IMR-90 (cell line): Measurements from ENCODE around the gene KRTAP5-7. TPM values are rescaled to one million over a fixed set of nuclear protein-coding genes. Genes with fewer than 3 reads are reported as not detected.

Experiments used
- ATAC-seq: fragments of 200-7000 bp; cut with Tn5 transposase; 2 replicates; pipeline ENCODE4 v1.9.1; 2020; ENCODE audit warnings: low read depth, mild to moderate bottlenecking, moderate library complexity
- BruUV-seq: library from RNA; stranded (reverse); fragments of 400-500 nt; replicated peaks from 2 replicates; lab custom pipeline; 2021; lab: Mats Ljungman, UMichigan
- CTCF ChIA-PET: fragments of 300-600 bp; formaldehyde crosslinking; extraction: SDS; loops from one replicate; lab custom pipeline; 2021; ENCODE audit warnings: antibody characterized with exemption; lab: Yijun Ruan, JAX
- POLR2A ChIA-PET: fragments of 300-600 bp; sonication (Branson Sonifier 250); formaldehyde crosslinking; loops from one replicate; lab custom pipeline; 2022; ENCODE audit warnings: antibody characterized with exemption; ENCODE audit not compliant: unreplicated experiment; lab: Charles Lee
- DNase-seq: peaks from one replicate; pipeline ENCODE4 v3.0.0; 2013
- H2AFZ ChIP-seq: replicated peaks from 2 replicates; pipeline ENCODE3; 2013; ENCODE audit warnings: low read length, mild to moderate bottlenecking; ENCODE audit not compliant: poor library complexity
- H2AK5ac ChIP-seq: 2 replicates; pipeline ENCODE4 v1.6.1; 2013; ENCODE audit warnings: low read depth, low read length, inconsistent platforms
- H2AK9ac ChIP-seq: replicated peaks from 2 replicates; pipeline ENCODE3; 2013; ENCODE audit warnings: mild to moderate bottlenecking, low read depth, low read length, moderate library complexity; ENCODE audit not compliant: poor library complexity
- H2BK120ac ChIP-seq: 2 replicates; pipeline ENCODE4 v1.6.1; 2013; ENCODE audit warnings: low read depth, low read length, inconsistent platforms
- H2BK15ac ChIP-seq: 3 replicates; pipeline ENCODE4 v1.6.1; 2013; ENCODE audit warnings: low read depth, low read length, inconsistent platforms
- H2BK20ac ChIP-seq: 2 replicates; pipeline ENCODE4 v1.6.1; 2013; ENCODE audit warnings: low read depth, mild to moderate bottlenecking, inconsistent platforms, low read length, moderate library complexity
- H2BK5ac ChIP-seq: 2 replicates; pipeline ENCODE4 v1.6.1; 2013; ENCODE audit warnings: mild to moderate bottlenecking, low read depth, low read length, inconsistent platforms; ENCODE audit not compliant: poor library complexity, severe bottlenecking
- H3K14ac ChIP-seq: replicated peaks from 2 replicates; pipeline ENCODE4 v1.6.1; 2013; ENCODE audit warnings: low read depth, low read length, inconsistent platforms
- H3K18ac ChIP-seq: 2 replicates; pipeline ENCODE4 v1.6.1; 2013; ENCODE audit warnings: low read depth, low read length, control low read depth
- H3K23ac ChIP-seq: 2 replicates; pipeline ENCODE4 v1.6.1; 2013; ENCODE audit warnings: low read depth, low read length, inconsistent platforms
- H3K27ac ChIP-seq: 2 replicates; pipeline ENCODE4 v1.5.1; 2013; ENCODE audit warnings: mild to moderate bottlenecking, control low read depth, low read length; ENCODE audit not compliant: insufficient read depth
- H3K27me3 ChIP-seq: 2 replicates; pipeline ENCODE4 v1.6.1; 2013; ENCODE audit warnings: low read length; ENCODE audit not compliant: control insufficient read depth, insufficient read depth
- H3K36me3 ChIP-seq: 2 replicates; pipeline ENCODE4 v1.6.1; 2013; ENCODE audit warnings: low read length, mixed read lengths; ENCODE audit not compliant: control insufficient read depth, insufficient read depth
- H3K4ac ChIP-seq: 2 replicates; pipeline ENCODE4 v1.6.1; 2013; ENCODE audit warnings: low read depth, low read length, inconsistent platforms
- H3K4me1 ChIP-seq: 2 replicates; pipeline ENCODE4 v1.6.1; 2013; ENCODE audit warnings: low read length, mixed read lengths; ENCODE audit not compliant: control insufficient read depth, insufficient read depth
- H3K4me2 ChIP-seq: 2 replicates; pipeline ENCODE4 v1.6.1; 2013; ENCODE audit warnings: low read depth, mild to moderate bottlenecking, control low read depth, low read length, moderate library complexity
- H3K4me3 ChIP-seq: 2 replicates; pipeline ENCODE4 v1.5.1; 2013; ENCODE audit warnings: low read depth, mild to moderate bottlenecking, control low read depth, low read length, moderate library complexity; ENCODE audit not compliant: insufficient read depth
- H3K56ac ChIP-seq: 2 replicates; pipeline ENCODE4 v1.6.1; 2013; ENCODE audit warnings: low read length, inconsistent platforms; ENCODE audit not compliant: insufficient read depth; ENCODE audit errors: extremely low read depth
- H3K79me1 ChIP-seq, 2 experiments: 2 replicates each; pipeline ENCODE4 v1.6.1; 2013; ENCODE audit warnings: low read length in 2 of 2, inconsistent platforms in 1 of 2, low read depth in 1 of 2
- H3K9ac ChIP-seq: 2 replicates; pipeline ENCODE4 v1.6.1; 2013; ENCODE audit warnings: low read depth, low read length, control low read depth
- H3K9me1 ChIP-seq: 2 replicates; pipeline ENCODE4 v1.6.1; 2013; ENCODE audit warnings: low read length, inconsistent platforms; ENCODE audit not compliant: insufficient read depth
- H3K9me3 ChIP-seq: 2 replicates; pipeline ENCODE4 v1.6.1; 2013; ENCODE audit warnings: low read length; ENCODE audit not compliant: control insufficient read depth, insufficient read depth
- H4K20me1 ChIP-seq: 2 replicates; pipeline ENCODE4 v1.6.1; 2013; ENCODE audit warnings: low read length, inconsistent platforms; ENCODE audit not compliant: insufficient read depth
- H4K5ac ChIP-seq: 2 replicates; pipeline ENCODE4 v1.6.1; 2013; ENCODE audit warnings: mild to moderate bottlenecking, low read depth, low read length, control low read depth
- H4K8ac ChIP-seq, 2 experiments: 2 replicates each; pipeline ENCODE4 v1.6.1; 2013; ENCODE audit warnings: low read depth in 2 of 2, low read length in 2 of 2, control low read depth in 1 of 2, inconsistent platforms in 1 of 2
- H4K91ac ChIP-seq: 2 replicates; pipeline ENCODE4 v1.6.1; 2013; ENCODE audit warnings: low read depth, low read length, inconsistent platforms; ENCODE audit not compliant: insufficient read depth
- CEBPB ChIP-seq: IDR thresholded peaks from 2 replicates; pipeline ENCODE4 v1.6.1; 2012; ENCODE audit warnings: low read depth, low read length, improper control_type of control experiment
- CHD1 ChIP-seq: IDR thresholded peaks from 2 replicates; pipeline ENCODE4 v1.6.1; 2012; ENCODE audit warnings: low read depth, low read length, improper control_type of control experiment
- FOS ChIP-seq: fragments of 150-350 bp; IDR thresholded peaks from 2 replicates; pipeline ENCODE4 v1.6.1; 2016; ENCODE audit warnings: low read depth, low read length
- MAFK ChIP-seq: IDR thresholded peaks from 2 replicates; pipeline ENCODE4 v1.6.1; 2012; ENCODE audit warnings: low read depth, low read length, improper control_type of control experiment
- MAZ ChIP-seq: IDR thresholded peaks from 2 replicates; pipeline ENCODE4 v1.6.1; 2012; ENCODE audit warnings: low read depth, mild to moderate bottlenecking, low read length, improper control_type of control experiment, moderate library complexity, borderline replicate concordance
- MXI1 ChIP-seq: IDR thresholded peaks from 2 replicates; pipeline ENCODE4 v1.6.1; 2012; ENCODE audit warnings: low read depth, mild to moderate bottlenecking, low read length, moderate library complexity, borderline replicate concordance
- NFE2L2 ChIP-seq: fragments of 150-350 bp; IDR thresholded peaks from 2 replicates; pipeline ENCODE4 v1.6.1; 2016; ENCODE audit warnings: low read depth, mild to moderate bottlenecking, low read length
- POLR2A ChIP-seq: IDR thresholded peaks from 2 replicates; pipeline ENCODE4 v1.6.1; 2012; ENCODE audit warnings: mild to moderate bottlenecking, low read depth, low read length
- RAD21 ChIP-seq: IDR thresholded peaks from 2 replicates; pipeline ENCODE4 v1.6.1; 2012; ENCODE audit warnings: low read length, improper control_type of control experiment
- RCOR1 ChIP-seq: IDR thresholded peaks from 2 replicates; pipeline ENCODE4 v1.6.1; 2012; ENCODE audit warnings: mild to moderate bottlenecking, low read length, improper control_type of control experiment; ENCODE audit not compliant: insufficient replicate concordance
- RFX5 ChIP-seq: IDR thresholded peaks from 2 replicates; pipeline ENCODE4 v1.8.0; 2012; ENCODE audit warnings: low read depth, mild to moderate bottlenecking, low read length, moderate library complexity
- SMC3 ChIP-seq: fragments of 150-350 bp; IDR thresholded peaks from 2 replicates; pipeline ENCODE4 v1.6.1; 2016; ENCODE audit warnings: low read depth, mild to moderate bottlenecking, antibody characterized with exemption, low read length, moderate library complexity
- WGBS, 2 experiments: methylation state at CpG; one replicate each; pipeline versions ENCODE4 v1.1.5 to v1.1.7; 2013; ENCODE audit warnings: missing lambda C conversion rate in 2 of 2; ENCODE audit not compliant: insufficient read length in 1 of 2; ENCODE audit errors: extremely low coverage in 2 of 2; 5-methylcytosine and 5-hydroxymethylcytosine counted together
- dilution Hi-C: fragments of 300-500 bp; cut with HindIII; formaldehyde crosslinking; loops from one replicate; pipeline ENCODE4 v1.14.3; 2018; ENCODE audit warnings: low sequenced_read_pairs; ENCODE audit not compliant: unreplicated experiment
- in situ Hi-C: fragments of 300-500 bp; cut with MboI; formaldehyde crosslinking; loops from 3 replicates; pipeline ENCODE4 v1.14.3; 2019; ENCODE audit warnings: low sequenced_read_pairs, inconsistent platforms, mixed read lengths
- intact Hi-C: fragments of 100-400 bp; cut with micrococcal nuclease; formaldehyde crosslinking; loops from 2 replicates; pipeline ENCODE4 v1.10.0; 2022
- polyA plus RNA-seq, 3 experiments: library from polyadenylated mRNA; depleted of rRNA; stranded (reverse); fragments of >200 nt; gene quantifications; 2 replicates each; pipeline ENCODE4 v1.2.3, GENCODE V29; 2012; ENCODE audit warnings: low replicate concordance in 1 of 3
- total RNA-seq: library from RNA; depleted of rRNA; stranded (reverse); fragments of >200 nt; gene quantifications from 2 replicates; pipeline ENCODE4 v1.2.3, GENCODE V29; 2012
- TF ChIP-seq, protein P1 (sequence below): conservative IDR thresholded peaks from 2 replicates; pipeline ENCODE4 v1.5.1; 2012; ENCODE audit warnings: mild to moderate bottlenecking, low read depth, low read length, improper control_type of control experiment
- TF ChIP-seq, protein P2 (sequence below): fragments of 150-350 bp; IDR thresholded peaks from 2 replicates; pipeline ENCODE4 v1.6.1; 2017; ENCODE audit warnings: mild to moderate bottlenecking, antibody characterized with exemption, low read length, low read depth
- TF ChIP-seq, protein P3 (sequence below): fragments of 150-350 bp; IDR thresholded peaks from 2 replicates; pipeline ENCODE4 v1.6.1; 2016; ENCODE audit warnings: low read depth, mild to moderate bottlenecking, low read length, moderate library complexity, borderline replicate concordance

The KRTAP5-7 gene
- total and polyA plus RNA-seq, 2 of the 4 experiments (the other 2 are of a cell fraction), result not detected

DNA sequence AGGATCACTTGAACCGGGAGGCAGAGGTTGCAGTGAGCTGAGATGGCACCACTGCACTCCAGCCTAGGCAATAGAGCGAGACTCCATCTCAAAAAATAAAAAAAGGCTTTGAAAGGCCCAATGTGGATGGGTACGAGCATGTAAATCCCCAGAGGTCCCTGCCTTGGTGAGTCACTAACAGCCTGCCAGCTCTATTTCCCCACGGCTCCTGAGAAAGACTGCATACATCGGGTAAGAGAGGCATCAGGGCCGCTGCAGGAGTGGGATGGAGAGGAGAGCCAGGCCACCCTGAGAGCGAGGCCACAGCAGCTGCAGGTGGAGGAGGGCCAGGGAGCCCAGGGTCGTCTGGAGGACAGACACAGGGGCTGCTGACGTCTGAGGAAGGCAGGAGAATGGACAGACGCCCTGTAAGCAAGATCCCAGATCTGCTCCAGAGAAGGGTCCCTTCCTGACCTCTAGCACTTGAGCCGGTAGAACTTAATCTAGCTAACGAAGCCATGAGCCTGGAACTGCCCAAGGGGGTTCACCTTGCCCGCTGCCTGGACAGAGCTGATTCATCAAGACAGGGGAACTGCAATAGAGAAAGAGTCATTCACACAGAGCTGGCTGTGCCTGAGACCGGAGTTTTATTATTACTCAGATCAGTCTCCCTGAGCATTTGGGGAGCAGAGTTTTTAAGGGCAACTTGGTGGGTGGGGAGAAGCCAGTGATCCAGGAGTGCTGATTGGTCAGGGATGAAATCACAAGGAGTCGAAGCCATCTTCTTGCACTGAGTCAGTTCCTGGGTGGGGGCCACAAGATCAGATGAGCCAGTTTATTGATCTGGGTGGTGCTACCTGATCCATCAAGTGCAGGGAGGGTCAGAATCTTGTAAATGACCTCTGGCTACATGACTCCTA is 16.1 kb downstream of the KRTAP5-7 start:
- Histone ChIP-seq H3K4ac (no peak overlapping the region), H3K9me1 (no peaks in the 10 kb centered on the region), H3K27me3 (peaks cover 18% of the 10 kb centered on the region), H3K23ac (no peak overlapping the region), H3K4me3 (no peak overlapping the region), H3K18ac (no peak overlapping the region), H4K8ac (no peak overlapping the region), H2AFZ (no peak overlapping the region), H3K27ac (no peak overlapping the region), H4K5ac (no peak overlapping the region), H2AK5ac (no peak overlapping the region), H3K56ac (no peak overlapping the region), H2BK120ac (no peak overlapping the region), H2BK5ac (no peak overlapping the region), H3K9ac (no peak overlapping the region), H3K36me3 (no peaks in the 10 kb centered on the region), H4K20me1 (no peaks in the 10 kb centered on the region), H2BK20ac (no peak overlapping the region), H3K9me3 (no peaks in the 10 kb centered on the region), H2BK15ac (no peak overlapping the region), H3K79me1 (no peaks in the 10 kb centered on the region), H2AK9ac (no peak overlapping the region), H3K4me2 (no peak overlapping the region), H3K4me1 (no peaks in the 10 kb centered on the region), H3K14ac (no peak overlapping the region), H4K91ac (no peak overlapping the region)
- ATAC-seq (no peak), DNase-seq (no peak)
- CTCF ChIA-PET, result no interaction called here
- intact Hi-C loops (no loop called here), dilution Hi-C loops (no loop called here), in situ Hi-C loops (no loop called here)
- 40% methylated on average over 6 of the region's 15 CpGs; no CpG with 5 or more reads in 1 of the 2 experiments for WGBS, 2 experiments
- no TSS peak for BruUV-seq
- POLR2A ChIA-PET, result no interaction called here
- TF ChIP-seq, protein P1, sequence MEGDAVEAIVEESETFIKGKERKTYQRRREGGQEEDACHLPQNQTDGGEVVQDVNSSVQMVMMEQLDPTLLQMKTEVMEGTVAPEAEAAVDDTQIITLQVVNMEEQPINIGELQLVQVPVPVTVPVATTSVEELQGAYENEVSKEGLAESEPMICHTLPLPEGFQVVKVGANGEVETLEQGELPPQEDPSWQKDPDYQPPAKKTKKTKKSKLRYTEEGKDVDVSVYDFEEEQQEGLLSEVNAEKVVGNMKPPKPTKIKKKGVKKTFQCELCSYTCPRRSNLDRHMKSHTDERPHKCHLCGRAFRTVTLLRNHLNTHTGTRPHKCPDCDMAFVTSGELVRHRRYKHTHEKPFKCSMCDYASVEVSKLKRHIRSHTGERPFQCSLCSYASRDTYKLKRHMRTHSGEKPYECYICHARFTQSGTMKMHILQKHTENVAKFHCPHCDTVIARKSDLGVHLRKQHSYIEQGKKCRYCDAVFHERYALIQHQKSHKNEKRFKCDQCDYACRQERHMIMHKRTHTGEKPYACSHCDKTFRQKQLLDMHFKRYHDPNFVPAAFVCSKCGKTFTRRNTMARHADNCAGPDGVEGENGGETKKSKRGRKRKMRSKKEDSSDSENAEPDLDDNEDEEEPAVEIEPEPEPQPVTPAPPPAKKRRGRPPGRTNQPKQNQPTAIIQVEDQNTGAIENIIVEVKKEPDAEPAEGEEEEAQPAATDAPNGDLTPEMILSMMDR, result no peak
- no peak for TF ChIP-seq RAD21
- no peak for TF ChIP-seq CHD1
- TF ChIP-seq, protein P2, sequence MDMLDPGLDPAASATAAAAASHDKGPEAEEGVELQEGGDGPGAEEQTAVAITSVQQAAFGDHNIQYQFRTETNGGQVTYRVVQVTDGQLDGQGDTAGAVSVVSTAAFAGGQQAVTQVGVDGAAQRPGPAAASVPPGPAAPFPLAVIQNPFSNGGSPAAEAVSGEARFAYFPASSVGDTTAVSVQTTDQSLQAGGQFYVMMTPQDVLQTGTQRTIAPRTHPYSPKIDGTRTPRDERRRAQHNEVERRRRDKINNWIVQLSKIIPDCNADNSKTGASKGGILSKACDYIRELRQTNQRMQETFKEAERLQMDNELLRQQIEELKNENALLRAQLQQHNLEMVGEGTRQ, result no peak
- no peak for TF ChIP-seq RFX5
- no peak for TF ChIP-seq NFE2L2
- no peak for TF ChIP-seq MAFK
- no peak for TF ChIP-seq RCOR1
- TF ChIP-seq, protein P3, sequence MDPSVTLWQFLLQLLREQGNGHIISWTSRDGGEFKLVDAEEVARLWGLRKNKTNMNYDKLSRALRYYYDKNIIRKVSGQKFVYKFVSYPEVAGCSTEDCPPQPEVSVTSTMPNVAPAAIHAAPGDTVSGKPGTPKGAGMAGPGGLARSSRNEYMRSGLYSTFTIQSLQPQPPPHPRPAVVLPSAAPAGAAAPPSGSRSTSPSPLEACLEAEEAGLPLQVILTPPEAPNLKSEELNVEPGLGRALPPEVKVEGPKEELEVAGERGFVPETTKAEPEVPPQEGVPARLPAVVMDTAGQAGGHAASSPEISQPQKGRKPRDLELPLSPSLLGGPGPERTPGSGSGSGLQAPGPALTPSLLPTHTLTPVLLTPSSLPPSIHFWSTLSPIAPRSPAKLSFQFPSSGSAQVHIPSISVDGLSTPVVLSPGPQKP, result no peak
- TF ChIP-seq CEBPB, result no peak
- no peak for TF ChIP-seq MAZ
- TF ChIP-seq FOS, result no peak
- no peak for TF ChIP-seq SMC3
- TF ChIP-seq MXI1, result no peak
- TF ChIP-seq POLR2A, result no peak
